Panc1 (cell line): Measurements from ENCODE around the gene TBC1D22A. TPM values are rescaled to one million over a fixed set of nuclear protein-coding genes. Genes with fewer than 3 reads are reported as not detected.

Experiments used
- ATAC-seq: fragments of 200-7000 bp; cut with Tn5 transposase; 2 replicates; pipeline ENCODE4 v1.9.1; 2020; ENCODE audit warnings: mild to moderate bottlenecking, moderate library complexity
- BruUV-seq: library from RNA; stranded (reverse); fragments of 400-500 nt; replicated peaks from 2 replicates; lab custom pipeline; 2021; lab: Mats Ljungman, UMichigan
- CTCF ChIA-PET: fragments of 300-600 bp; sonication (Branson Sonifier 250); formaldehyde crosslinking; loops from one replicate; lab custom pipeline; 2022; ENCODE audit warnings: antibody characterized with exemption; lab: Charles Lee
- POLR2A ChIA-PET: fragments of 300-600 bp; sonication (Branson Sonifier 250); formaldehyde crosslinking; loops from one replicate; lab custom pipeline; 2022; ENCODE audit warnings: antibody characterized with exemption; lab: Charles Lee
- DNase-seq: peaks from one replicate; pipeline ENCODE4 v3.0.0-alpha.2; 2010; ENCODE audit warnings: low read depth, low spot score
- H3K27ac ChIP-seq: 2 replicates; pipeline ENCODE4 v1.5.1; 2011; ENCODE audit warnings: mild to moderate bottlenecking, low read length, inconsistent platforms
- H3K27me3 ChIP-seq: fragments of 200-500 bp; sonication (Bioruptor generic); 2 replicates; pipeline ENCODE4 v1.6.0; 2014; ENCODE audit warnings: low read length, inconsistent platforms; ENCODE audit not compliant: control insufficient read depth, insufficient read depth
- H3K36me3 ChIP-seq: fragments of 200-500 bp; sonication (Bioruptor generic); 2 replicates; pipeline ENCODE4 v1.5.1; 2014; ENCODE audit warnings: inconsistent platforms, mild to moderate bottlenecking, low read length, moderate library complexity; ENCODE audit not compliant: control insufficient read depth, insufficient read depth
- H3K4me1 ChIP-seq: 2 replicates; pipeline ENCODE4 v1.5.1; 2011; ENCODE audit warnings: inconsistent platforms, mild to moderate bottlenecking, low read length, moderate library complexity; ENCODE audit not compliant: control insufficient read depth, insufficient read depth
- H3K4me3 ChIP-seq, 2 experiments: 2 replicates each; pipeline ENCODE4 v1.5.1; 2011 to 2012; ENCODE audit warnings: low read depth in 2 of 2, low read length in 2 of 2, mild to moderate bottlenecking in 2 of 2, inconsistent platforms in 1 of 2, moderate library complexity in 1 of 2
- H3K9me3 ChIP-seq: fragments of 200-500 bp; sonication (Bioruptor generic); 2 replicates; pipeline ENCODE4 v1.5.1; 2014; ENCODE audit warnings: low read depth, mild to moderate bottlenecking, inconsistent platforms, low read length, moderate library complexity; ENCODE audit not compliant: control insufficient read depth, insufficient read depth
- POLR2AphosphoS5 ChIP-seq: IDR thresholded peaks from 2 replicates; pipeline ENCODE4 v1.6.1; 2012; ENCODE audit warnings: mild to moderate bottlenecking, low read depth, low read length, moderate library complexity
- SIN3A ChIP-seq: IDR thresholded peaks from 2 replicates; pipeline ENCODE4 v1.6.1; 2012; ENCODE audit warnings: low read depth, mild to moderate bottlenecking, low read length, moderate library complexity, borderline replicate concordance; ENCODE audit not compliant: insufficient read depth
- TCF7L2 ChIP-seq: IDR thresholded peaks from 2 replicates; pipeline ENCODE4 v1.6.1; 2011; ENCODE audit warnings: mild to moderate bottlenecking, low read depth, low read length, inconsistent platforms
- in situ Hi-C: cut with HindIII; loops from 2 replicates; pipeline ENCODE4 v1.10.0; 2016; ENCODE audit warnings: low sequenced_read_pairs, low pct_unique_long_range_greater_than_20kb
- intact Hi-C: fragments of 100-400 bp; cut with micrococcal nuclease; formaldehyde crosslinking; loops from one replicate; pipeline ENCODE4 v1.10.0; 2022; ENCODE audit not compliant: unreplicated experiment
- total RNA-seq: library from RNA; stranded (reverse); gene quantifications from one replicate; pipeline ENCODE4 v1.2.1, GENCODE V29; 2021; ENCODE audit not compliant: unreplicated experiment
- TF ChIP-seq, protein P1 (sequence below), 2 experiments: IDR thresholded peaks; 2 replicates each; pipeline ENCODE4 v1.6.1; 2011 to 2012; ENCODE audit warnings: low read depth in 2 of 2, control low read depth in 1 of 2, low read length in 1 of 2, mild to moderate bottlenecking in 1 of 2, moderate library complexity in 1 of 2; ENCODE audit not compliant: insufficient read depth in 1 of 2
- TF ChIP-seq, protein P2 (sequence below): fragments of 450-650 bp; IDR thresholded peaks from 2 replicates; pipeline ENCODE4 v1.5.1; 2017; ENCODE audit warnings: mild to moderate bottlenecking

TBC1D22A gene
- total RNA-seq, 1 experiment from 2014 or later: 28.7 TPM

DNA sequence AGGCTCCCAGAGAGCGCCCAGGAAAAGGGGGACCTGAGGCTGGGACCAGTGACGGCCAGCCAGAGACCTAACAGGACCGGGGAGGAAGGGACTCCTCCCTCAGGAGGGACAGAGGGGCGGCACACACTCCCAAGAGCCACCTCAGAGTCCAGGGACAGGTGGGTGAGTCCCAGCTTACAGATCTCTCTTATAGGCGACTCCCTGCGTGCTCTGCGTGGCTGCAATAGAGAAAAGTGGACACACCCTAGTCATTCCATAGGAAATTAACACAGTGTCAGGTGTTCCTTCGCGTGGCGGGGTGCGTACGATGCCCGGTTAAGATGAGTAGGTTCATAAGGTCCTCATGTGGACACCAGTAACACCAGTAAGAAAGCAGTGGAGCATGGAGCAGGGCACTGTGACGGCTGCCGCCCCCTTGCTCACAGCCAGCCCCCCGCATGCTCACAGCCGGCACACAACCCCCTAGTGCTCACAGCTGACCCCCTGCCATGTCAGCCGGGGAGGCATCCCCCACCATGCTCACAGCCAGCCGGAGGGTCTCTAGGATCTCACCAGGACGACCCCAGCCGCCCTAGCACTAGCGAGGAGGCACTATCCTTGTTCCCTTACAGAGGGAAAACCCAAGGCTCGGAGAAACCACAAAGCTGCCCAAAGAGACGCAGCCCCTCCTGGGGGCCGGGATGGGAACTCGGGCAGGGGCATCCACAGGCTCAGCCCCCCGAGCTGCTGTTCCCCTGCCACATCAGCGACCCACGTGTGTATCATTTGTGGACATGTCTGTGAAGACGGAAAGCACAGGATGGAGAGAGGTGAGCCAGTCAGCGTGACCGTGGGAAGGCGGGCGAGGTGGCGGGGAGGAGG, 426.8 kb downstream of the TBC1D22A start:
- no peaks in the 10 kb centered on the region for H3K9me3 ChIP-seq
- BruUV-seq: no TSS peak

DNA sequence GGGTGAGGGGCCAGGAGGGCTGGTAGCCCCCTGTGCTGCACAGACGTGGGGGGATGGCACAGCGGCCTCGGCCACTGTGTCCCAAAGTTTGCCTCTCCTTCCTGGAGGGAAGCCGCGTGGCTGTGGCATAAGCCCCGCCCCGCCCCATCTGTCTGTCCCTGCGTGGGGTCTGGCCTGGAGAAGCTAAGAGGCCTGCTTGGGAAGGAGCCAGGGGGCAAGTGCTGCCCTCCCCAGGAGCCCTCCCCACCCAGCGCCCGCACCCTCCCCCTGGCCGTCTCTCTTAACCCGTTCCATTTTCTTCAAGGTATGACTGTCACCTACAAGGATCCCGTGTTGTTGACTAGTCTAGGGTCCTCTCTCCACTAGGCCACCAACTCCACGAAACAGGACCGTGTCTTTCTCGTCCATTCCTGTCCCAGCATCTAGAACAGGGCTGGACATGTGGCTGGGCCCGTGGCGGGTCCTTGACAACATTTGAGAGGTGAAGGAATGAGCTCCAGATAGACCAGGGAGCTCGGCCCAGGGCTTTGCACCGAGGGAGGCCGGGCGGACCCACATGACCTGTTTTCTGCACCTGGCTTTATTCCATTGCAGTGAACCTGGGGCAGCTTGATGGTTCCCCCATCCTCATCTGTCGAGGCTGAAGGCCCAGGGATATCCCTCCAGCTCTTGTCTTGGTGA, 428.0 kb downstream of the TBC1D22A start:
- TF ChIP-seq POLR2AphosphoS5: no peak
- TF ChIP-seq, protein P1, sequence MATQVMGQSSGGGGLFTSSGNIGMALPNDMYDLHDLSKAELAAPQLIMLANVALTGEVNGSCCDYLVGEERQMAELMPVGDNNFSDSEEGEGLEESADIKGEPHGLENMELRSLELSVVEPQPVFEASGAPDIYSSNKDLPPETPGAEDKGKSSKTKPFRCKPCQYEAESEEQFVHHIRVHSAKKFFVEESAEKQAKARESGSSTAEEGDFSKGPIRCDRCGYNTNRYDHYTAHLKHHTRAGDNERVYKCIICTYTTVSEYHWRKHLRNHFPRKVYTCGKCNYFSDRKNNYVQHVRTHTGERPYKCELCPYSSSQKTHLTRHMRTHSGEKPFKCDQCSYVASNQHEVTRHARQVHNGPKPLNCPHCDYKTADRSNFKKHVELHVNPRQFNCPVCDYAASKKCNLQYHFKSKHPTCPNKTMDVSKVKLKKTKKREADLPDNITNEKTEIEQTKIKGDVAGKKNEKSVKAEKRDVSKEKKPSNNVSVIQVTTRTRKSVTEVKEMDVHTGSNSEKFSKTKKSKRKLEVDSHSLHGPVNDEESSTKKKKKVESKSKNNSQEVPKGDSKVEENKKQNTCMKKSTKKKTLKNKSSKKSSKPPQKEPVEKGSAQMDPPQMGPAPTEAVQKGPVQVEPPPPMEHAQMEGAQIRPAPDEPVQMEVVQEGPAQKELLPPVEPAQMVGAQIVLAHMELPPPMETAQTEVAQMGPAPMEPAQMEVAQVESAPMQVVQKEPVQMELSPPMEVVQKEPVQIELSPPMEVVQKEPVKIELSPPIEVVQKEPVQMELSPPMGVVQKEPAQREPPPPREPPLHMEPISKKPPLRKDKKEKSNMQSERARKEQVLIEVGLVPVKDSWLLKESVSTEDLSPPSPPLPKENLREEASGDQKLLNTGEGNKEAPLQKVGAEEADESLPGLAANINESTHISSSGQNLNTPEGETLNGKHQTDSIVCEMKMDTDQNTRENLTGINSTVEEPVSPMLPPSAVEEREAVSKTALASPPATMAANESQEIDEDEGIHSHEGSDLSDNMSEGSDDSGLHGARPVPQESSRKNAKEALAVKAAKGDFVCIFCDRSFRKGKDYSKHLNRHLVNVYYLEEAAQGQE (IDR thresholded peaks at IDR 0.05; ENCODE audit: insufficient read depth in 1 of 2, low read depth in 2 of 2, low read length in 1 of 2): no peak
- TF ChIP-seq, protein P2, sequence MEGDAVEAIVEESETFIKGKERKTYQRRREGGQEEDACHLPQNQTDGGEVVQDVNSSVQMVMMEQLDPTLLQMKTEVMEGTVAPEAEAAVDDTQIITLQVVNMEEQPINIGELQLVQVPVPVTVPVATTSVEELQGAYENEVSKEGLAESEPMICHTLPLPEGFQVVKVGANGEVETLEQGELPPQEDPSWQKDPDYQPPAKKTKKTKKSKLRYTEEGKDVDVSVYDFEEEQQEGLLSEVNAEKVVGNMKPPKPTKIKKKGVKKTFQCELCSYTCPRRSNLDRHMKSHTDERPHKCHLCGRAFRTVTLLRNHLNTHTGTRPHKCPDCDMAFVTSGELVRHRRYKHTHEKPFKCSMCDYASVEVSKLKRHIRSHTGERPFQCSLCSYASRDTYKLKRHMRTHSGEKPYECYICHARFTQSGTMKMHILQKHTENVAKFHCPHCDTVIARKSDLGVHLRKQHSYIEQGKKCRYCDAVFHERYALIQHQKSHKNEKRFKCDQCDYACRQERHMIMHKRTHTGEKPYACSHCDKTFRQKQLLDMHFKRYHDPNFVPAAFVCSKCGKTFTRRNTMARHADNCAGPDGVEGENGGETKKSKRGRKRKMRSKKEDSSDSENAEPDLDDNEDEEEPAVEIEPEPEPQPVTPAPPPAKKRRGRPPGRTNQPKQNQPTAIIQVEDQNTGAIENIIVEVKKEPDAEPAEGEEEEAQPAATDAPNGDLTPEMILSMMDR: no peak
- no peak for TF ChIP-seq SIN3A
- no peak for TF ChIP-seq TCF7L2
- Histone ChIP-seq H3K9me3 (no peaks in the 10 kb centered on the region), H3K4me1 (no peaks in the 10 kb centered on the region), H3K27me3 (no peaks in the 10 kb centered on the region), H3K36me3 (no peaks in the 10 kb centered on the region), H3K27ac (no peak overlapping the region), H3K4me3 (no peak overlapping the region)
- BruUV-seq: no TSS peak
- ChIA-PET POLR2A (no interaction called here), CTCF (no interaction called here)
- intact Hi-C loops (no loop called here), in situ Hi-C loops (no loop called here)
- DNase-seq (no peak), ATAC-seq (no peak)

More for the DNA sequence above, 426.8 kb downstream of the TBC1D22A start:
- ATAC-seq (no peak), DNase-seq (no peak)
- Histone ChIP-seq H3K4me1 (no peaks in the 10 kb centered on the region), H3K27me3 (no peaks in the 10 kb centered on the region), H3K4me3 (no peak overlapping the region), H3K27ac (no peak overlapping the region), H3K36me3 (no peaks in the 10 kb centered on the region)
- CTCF ChIA-PET: no interaction called here
- TF ChIP-seq, protein P2: no peak
- TF ChIP-seq SIN3A (no peak), TCF7L2 (no peak), POLR2AphosphoS5 (no peak)
- TF ChIP-seq, protein P1 (IDR thresholded peaks at IDR 0.05; ENCODE audit: insufficient read depth in 1 of 2, low read depth in 2 of 2, low read length in 1 of 2): no peak
- intact Hi-C loops: no loop called here
- POLR2A ChIA-PET: no interaction called here
- in situ Hi-C loops: no loop called here
